Measurements from ENCODE around the gene LMF2. TPM values are rescaled to one million over a fixed set of nuclear protein-coding genes. Genes with fewer than 3 reads are reported as not detected.

Gene LMF2
- polyA plus RNA-seq, 1 donor (not counting 4 experiments of a cell fraction or from before 2014, with no cell fraction given): 13.2 TPM

- dilution Hi-C loops (cut with MboI; ENCODE audit: extremely low pct_ligation_motif_present, low sequenced_read_pairs): no loop called here
These were observed 18.6 kb downstream of the LMF2 start for GRCh38 chr22:50488886-50489285.

GRCh38 chr22:50488006-50488677 is 19.4 kb downstream of the LMF2 start:
- Histone ChIP-seq H3K9me3 (ENCODE audit: control insufficient read depth, low read depth, low read length) (no peaks in the 10 kb centered on the region), H3K9ac (ENCODE audit: control insufficient read depth, extremely low read depth, insufficient read depth, low read length) (no peak overlapping the region), H3K27ac (ENCODE audit: control insufficient read depth, insufficient read depth, low read length) (no peak overlapping the region), H3K9me1 (ENCODE audit: control insufficient read depth, extremely low read depth, insufficient read depth, low read length) (no peaks in the 10 kb centered on the region), H2AFZ (ENCODE audit: control insufficient read depth, low read length) (no peak overlapping the region), H3K79me2 (ENCODE audit: control insufficient read depth, insufficient read depth, low read length) (no peaks in the 10 kb centered on the region), H3K4me2 (ENCODE audit: control insufficient read depth, extremely low read depth, insufficient read depth, low read depth, low read length) (no peak overlapping the region), H3K4me3 (ENCODE audit: control insufficient read depth in 2 of 3, extremely low read depth in 1 of 3, insufficient read depth in 2 of 3, low read depth in 1 of 3, low read length in 3 of 3) (no peak overlapping the region), H3K4me1 (ENCODE audit: control insufficient read depth, extremely low read depth, insufficient read depth, low read length) (no peaks in the 10 kb centered on the region), H3K36me3 (ENCODE audit: control insufficient read depth in 2 of 2, extremely low read depth in 1 of 2, insufficient read depth in 2 of 2, low read length in 2 of 2) (no peaks in the 10 kb centered on the region), H3K27me3 (ENCODE audit: control insufficient read depth, extremely low read depth, insufficient read depth, low read length) (peaks cover 8% of the 10 kb centered on the region), H4K20me1 (ENCODE audit: control insufficient read depth, extremely low read depth, insufficient read depth, low read length) (peaks cover 3% of the 10 kb centered on the region)
- TF ChIP-seq CTCF (optimal IDR thresholded peaks at IDR 0.05 in 1 of 3, IDR thresholded peaks at IDR 0.05 in 1 of 3, conservative IDR thresholded peaks at IDR 0.05 in 1 of 3; ENCODE audit: extremely low read depth in 1 of 3, insufficient read depth in 2 of 3, low read length in 3 of 3): no peak
- TF ChIP-seq EZH2 (IDR thresholded peaks at IDR 0.05; ENCODE audit: low read length): no peak
- no peak for FAIRE-seq
- dilution Hi-C loops (cut with MboI; ENCODE audit: extremely low pct_ligation_motif_present, low sequenced_read_pairs): no loop called here
- DNase-seq (ENCODE audit: low read depth, low spot score): no peak

More at GRCh38 chr22:50488886-50489285, 18.6 kb downstream of the LMF2 start:
- Histone ChIP-seq H4K20me1 (ENCODE audit: control insufficient read depth, extremely low read depth, insufficient read depth, low read length) (peaks cover 3% of the 10 kb centered on the region), H3K9ac (ENCODE audit: control insufficient read depth, extremely low read depth, insufficient read depth, low read length) (no peak overlapping the region), H3K4me3 (ENCODE audit: control insufficient read depth in 2 of 3, extremely low read depth in 1 of 3, insufficient read depth in 2 of 3, low read depth in 1 of 3, low read length in 3 of 3) (no peak overlapping the region), H2AFZ (ENCODE audit: control insufficient read depth, low read length) (no peak overlapping the region), H3K4me2 (ENCODE audit: control insufficient read depth, extremely low read depth, insufficient read depth, low read depth, low read length) (no peak overlapping the region), H3K79me2 (ENCODE audit: control insufficient read depth, insufficient read depth, low read length) (no peaks in the 10 kb centered on the region), H3K4me1 (ENCODE audit: control insufficient read depth, extremely low read depth, insufficient read depth, low read length) (no peaks in the 10 kb centered on the region), H3K9me1 (ENCODE audit: control insufficient read depth, extremely low read depth, insufficient read depth, low read length) (no peaks in the 10 kb centered on the region), H3K9me3 (ENCODE audit: control insufficient read depth, low read depth, low read length) (no peaks in the 10 kb centered on the region), H3K27me3 (ENCODE audit: control insufficient read depth, extremely low read depth, insufficient read depth, low read length) (peaks cover 8% of the 10 kb centered on the region), H3K27ac (ENCODE audit: control insufficient read depth, insufficient read depth, low read length) (no peak overlapping the region), H3K36me3 (ENCODE audit: control insufficient read depth in 2 of 2, extremely low read depth in 1 of 2, insufficient read depth in 2 of 2, low read length in 2 of 2) (no peaks in the 10 kb centered on the region)
- DNase-seq (ENCODE audit: low read depth, low spot score) (no peak), FAIRE-seq (no peak)
- TF ChIP-seq EZH2 (IDR thresholded peaks at IDR 0.05; ENCODE audit: low read length): no peak
- no peak for TF ChIP-seq CTCF (optimal IDR thresholded peaks at IDR 0.05 in 1 of 3, IDR thresholded peaks at IDR 0.05 in 1 of 3, conservative IDR thresholded peaks at IDR 0.05 in 1 of 3; ENCODE audit: extremely low read depth in 1 of 3, insufficient read depth in 2 of 3, low read length in 3 of 3)

All from keratinocyte (primary cell).